ENCODE measurements around the gene LINC01488.

The LINC01488 gene

GRCh38 chr11:69514771-69515170 lies 33.3 kb downstream of the LINC01488 start:
- Histone ChIP-seq H3K27me3 (ENCODE audit: insufficient read depth, low read length) (no peaks in the 10 kb centered on the region), H3K79me2 (ENCODE audit: control insufficient read depth, insufficient read depth, low read length, poor library complexity) (no peaks in the 10 kb centered on the region), H3K36me3 (ENCODE audit: control insufficient read depth in 1 of 2, insufficient read depth in 2 of 2, low read length in 2 of 2) (no peaks in the 10 kb centered on the region), H3K9me3 (ENCODE audit: insufficient read depth, low read depth, low read length) (peaks cover 4% of the 10 kb centered on the region), H2BK12ac (ENCODE audit: low read length) (no peak overlapping the region), H3K14ac (ENCODE audit: low read length) (no peak overlapping the region), H3K79me1 (ENCODE audit: low read length) (no peaks in the 10 kb centered on the region), H3K27ac (ENCODE audit: low read depth, low read length) (no peak overlapping the region), H3K4ac (ENCODE audit: low read depth, low read length) (no peak overlapping the region), H2AFZ (ENCODE audit: insufficient read depth, low read length, poor library complexity) (no peak overlapping the region), H3K23ac (ENCODE audit: low read length) (no peak overlapping the region), H4K91ac (ENCODE audit: low read depth, low read length) (no peak overlapping the region), H3K18ac (ENCODE audit: low read length) (no peak overlapping the region), H2BK5ac (ENCODE audit: low read depth, low read length, poor library complexity) (no peak overlapping the region), H2AK5ac (ENCODE audit: low read length) (no peak overlapping the region), H3K4me1 (ENCODE audit: control insufficient read depth in 1 of 2, insufficient read depth in 2 of 2, low read length in 2 of 2) (peaks cover 0 to 3% of the 10 kb centered on the region in 2 experiments), H2BK120ac (ENCODE audit: insufficient read depth, low read length, poor library complexity) (no peak overlapping the region), H3K9ac (ENCODE audit: low read length) (no peak overlapping the region), H3K4me2 (ENCODE audit: low read length) (no peak overlapping the region), H3K4me3 (ENCODE audit: low read depth, low read length) (no peak overlapping the region), H4K12ac (ENCODE audit: low read depth, low read length) (no peak overlapping the region), H4K8ac (ENCODE audit: low read depth, low read length) (no peak overlapping the region)
- WGBS (ENCODE audit: extremely low coverage, insufficient coverage, insufficient read length) = no CpG with 5 or more reads among the region's 5 CpGs
- no peak for DNase-seq

DNA sequence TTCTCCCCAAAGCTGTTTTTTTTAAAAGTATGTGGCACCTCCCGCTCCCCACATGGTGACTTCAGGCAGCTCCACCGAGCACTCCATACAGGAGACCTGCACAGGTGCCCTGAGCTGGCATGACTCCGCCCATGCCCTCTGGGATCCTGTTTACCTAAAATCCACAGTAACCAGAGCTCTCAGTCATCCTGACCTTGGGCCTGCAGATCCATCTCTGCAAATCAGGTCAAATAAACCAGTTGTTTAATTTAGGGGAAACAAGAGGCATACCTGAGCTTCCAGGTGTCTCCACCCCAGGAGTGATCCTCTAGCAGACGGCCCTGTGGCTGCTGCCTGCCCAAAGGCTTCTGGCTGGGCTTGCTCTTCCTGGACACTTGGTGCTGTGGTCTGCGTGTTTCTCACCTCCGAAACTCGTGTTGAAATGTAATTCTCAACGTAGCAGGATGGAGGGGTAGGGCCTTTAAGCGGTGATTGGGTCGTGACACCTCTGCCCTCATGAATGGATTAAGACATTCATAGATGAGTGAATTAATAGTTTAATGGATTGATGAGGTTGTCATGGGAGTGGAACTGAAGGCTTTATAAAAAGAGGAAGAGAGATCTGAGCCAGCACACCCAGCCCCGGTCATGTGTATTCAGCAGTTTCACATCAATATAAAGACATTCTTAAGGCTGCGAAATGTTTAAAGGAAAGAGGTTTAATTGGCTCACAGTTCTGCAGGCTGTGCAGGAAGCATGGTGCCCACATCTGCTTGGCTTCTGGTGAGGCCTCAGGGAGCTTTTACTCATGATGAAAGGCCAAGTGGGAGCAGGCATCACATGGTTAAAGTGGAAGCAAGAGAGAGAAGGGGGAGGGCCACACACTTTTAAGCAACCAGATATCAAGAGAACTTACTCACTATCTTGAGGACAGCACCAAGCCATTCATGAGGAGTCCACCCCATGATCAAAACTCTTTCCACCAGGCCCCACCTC lies 34.1 kb downstream of the LINC01488 start:
- no peaks in the 10 kb centered on the region for H3K36me3 ChIP-seq (ENCODE audit: control insufficient read depth in 1 of 2, insufficient read depth in 2 of 2, low read length in 2 of 2)
- H3K4me3 ChIP-seq (ENCODE audit: low read depth, low read length) = no peak overlapping the region
- H3K23ac ChIP-seq (ENCODE audit: low read length) = no peak overlapping the region
- peaks cover 0 to 1% of the 10 kb centered on the region in 2 experiments for H3K4me1 ChIP-seq (ENCODE audit: control insufficient read depth in 1 of 2, insufficient read depth in 2 of 2, low read length in 2 of 2)
- H2BK5ac ChIP-seq (ENCODE audit: low read depth, low read length, poor library complexity) = no peak overlapping the region
- no peaks in the 10 kb centered on the region for H3K27me3 ChIP-seq (ENCODE audit: insufficient read depth, low read length)
- no peaks in the 10 kb centered on the region for H3K79me1 ChIP-seq (ENCODE audit: low read length)
- WGBS (ENCODE audit: extremely low coverage, insufficient coverage, insufficient read length) = no CpG with 5 or more reads among the region's 12 CpGs
- H3K18ac ChIP-seq (ENCODE audit: low read length) = no peak overlapping the region
- H3K9ac ChIP-seq (ENCODE audit: low read length) = no peak overlapping the region
- H2BK120ac ChIP-seq (ENCODE audit: insufficient read depth, low read length, poor library complexity) = no peak overlapping the region
- no peak overlapping the region for H4K12ac ChIP-seq (ENCODE audit: low read depth, low read length)
- no peak for DNase-seq
- no peak overlapping the region for H3K14ac ChIP-seq (ENCODE audit: low read length)
- no peak overlapping the region for H3K27ac ChIP-seq (ENCODE audit: low read depth, low read length)
- H2BK12ac ChIP-seq (ENCODE audit: low read length) = no peak overlapping the region
- H3K4ac ChIP-seq (ENCODE audit: low read depth, low read length) = no peak overlapping the region
- H4K8ac ChIP-seq (ENCODE audit: low read depth, low read length) = no peak overlapping the region
- no peak overlapping the region for H2AFZ ChIP-seq (ENCODE audit: insufficient read depth, low read length, poor library complexity)
- H3K79me2 ChIP-seq (ENCODE audit: control insufficient read depth, insufficient read depth, low read length, poor library complexity) = no peaks in the 10 kb centered on the region
- H4K91ac ChIP-seq (ENCODE audit: low read depth, low read length) = no peak overlapping the region
- H3K9me3 ChIP-seq (ENCODE audit: insufficient read depth, low read depth, low read length) = peaks cover 4% of the 10 kb centered on the region
- no peak overlapping the region for H2AK5ac ChIP-seq (ENCODE audit: low read length)
- H3K4me2 ChIP-seq (ENCODE audit: low read length) = no peak overlapping the region

- Histone ChIP-seq H3K27me3 (ENCODE audit: insufficient read depth, low read length) (no peaks in the 10 kb centered on the region), H4K91ac (ENCODE audit: low read depth, low read length) (no peak overlapping the region), H4K12ac (ENCODE audit: low read depth, low read length) (no peak overlapping the region), H2AK5ac (ENCODE audit: low read length) (no peak overlapping the region), H3K4me2 (ENCODE audit: low read length) (no peak overlapping the region), H3K36me3 (ENCODE audit: control insufficient read depth in 1 of 2, insufficient read depth in 2 of 2, low read length in 2 of 2) (no peaks in the 10 kb centered on the region), H3K9me3 (ENCODE audit: insufficient read depth, low read depth, low read length) (peaks cover 4% of the 10 kb centered on the region), H2BK5ac (ENCODE audit: low read depth, low read length, poor library complexity) (no peak overlapping the region), H3K4ac (ENCODE audit: low read depth, low read length) (no peak overlapping the region), H3K4me1 (ENCODE audit: control insufficient read depth in 1 of 2, insufficient read depth in 2 of 2, low read length in 2 of 2) (peaks cover 0 to 3% of the 10 kb centered on the region in 2 experiments), H3K14ac (ENCODE audit: low read length) (no peak overlapping the region), H3K9ac (ENCODE audit: low read length) (no peak overlapping the region), H3K79me1 (ENCODE audit: low read length) (no peaks in the 10 kb centered on the region), H3K23ac (ENCODE audit: low read length) (no peak overlapping the region), H3K18ac (ENCODE audit: low read length) (no peak overlapping the region), H3K4me3 (ENCODE audit: low read depth, low read length) (no peak overlapping the region), H4K8ac (ENCODE audit: low read depth, low read length) (no peak overlapping the region), H2BK120ac (ENCODE audit: insufficient read depth, low read length, poor library complexity) (no peak overlapping the region), H2BK12ac (ENCODE audit: low read length) (no peak overlapping the region), H3K79me2 (ENCODE audit: control insufficient read depth, insufficient read depth, low read length, poor library complexity) (no peaks in the 10 kb centered on the region), H3K27ac (ENCODE audit: low read depth, low read length) (no peak overlapping the region), H2AFZ (ENCODE audit: insufficient read depth, low read length, poor library complexity) (no peak overlapping the region)
- no CpG with 5 or more reads among the region's 3 CpGs for WGBS (ENCODE audit: extremely low coverage, insufficient coverage, insufficient read length)
- DNase-seq = no peak
These were observed 35.1 kb downstream of the LINC01488 start for GRCh38 chr11:69516526-69516925.

DNA sequence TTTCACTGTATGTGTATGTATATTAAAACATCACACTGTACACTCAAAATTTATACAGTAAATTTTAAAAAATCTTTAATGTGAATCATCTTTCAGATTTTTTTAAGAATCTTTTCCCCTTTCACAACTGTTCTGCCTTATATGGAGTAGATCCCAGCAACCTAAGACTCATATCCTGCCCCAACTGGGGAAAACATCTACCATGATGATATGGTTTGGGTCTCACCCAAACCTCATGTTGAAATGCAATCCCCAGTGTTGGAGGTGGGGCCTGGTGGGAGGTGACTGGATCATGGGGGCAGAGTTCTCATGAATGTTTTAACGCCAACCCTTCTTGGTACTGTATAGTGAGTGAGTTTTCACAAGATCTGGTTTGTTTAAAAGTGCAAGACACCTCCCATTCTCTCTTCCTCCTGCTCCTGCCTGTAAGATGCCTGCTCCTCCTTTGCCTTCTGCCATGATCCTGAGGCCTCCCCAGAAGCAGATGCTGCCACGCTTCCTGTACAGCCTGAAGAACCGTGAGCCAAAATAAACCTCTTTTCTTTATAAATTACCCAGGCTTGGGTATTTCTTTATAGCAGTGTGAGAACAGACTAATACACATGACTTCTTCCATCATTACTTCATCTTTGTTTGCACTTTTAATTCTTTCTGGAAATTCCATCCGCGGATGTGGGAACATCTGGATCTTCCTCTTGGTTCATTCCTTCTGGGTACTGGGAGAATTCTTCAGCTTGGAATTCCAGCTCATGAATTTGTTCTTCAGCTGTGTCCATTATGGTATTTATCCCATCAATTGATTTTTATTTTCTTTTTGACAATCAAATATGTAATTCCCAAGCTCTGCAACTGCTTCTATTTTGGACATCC lies 36.9 kb downstream of the LINC01488 start:
- Histone ChIP-seq H4K91ac (ENCODE audit: low read depth, low read length) (no peak overlapping the region), H2AFZ (ENCODE audit: insufficient read depth, low read length, poor library complexity) (no peak overlapping the region), H3K79me2 (ENCODE audit: control insufficient read depth, insufficient read depth, low read length, poor library complexity) (no peaks in the 10 kb centered on the region), H4K8ac (ENCODE audit: low read depth, low read length) (no peak overlapping the region), H2BK12ac (ENCODE audit: low read length) (no peak overlapping the region), H4K12ac (ENCODE audit: low read depth, low read length) (no peak overlapping the region), H3K4me3 (ENCODE audit: low read depth, low read length) (no peak overlapping the region), H3K18ac (ENCODE audit: low read length) (no peak overlapping the region), H3K4ac (ENCODE audit: low read depth, low read length) (no peak overlapping the region), H3K27me3 (ENCODE audit: insufficient read depth, low read length) (no peaks in the 10 kb centered on the region), H3K4me1 (ENCODE audit: control insufficient read depth in 1 of 2, insufficient read depth in 2 of 2, low read length in 2 of 2) (peaks cover 0 to 3% of the 10 kb centered on the region in 2 experiments), H3K9me3 (ENCODE audit: insufficient read depth, low read depth, low read length) (peaks cover 4% of the 10 kb centered on the region), H3K23ac (ENCODE audit: low read length) (no peak overlapping the region), H2BK120ac (ENCODE audit: insufficient read depth, low read length, poor library complexity) (no peak overlapping the region), H3K27ac (ENCODE audit: low read depth, low read length) (no peak overlapping the region), H3K14ac (ENCODE audit: low read length) (no peak overlapping the region), H3K9ac (ENCODE audit: low read length) (no peak overlapping the region), H2AK5ac (ENCODE audit: low read length) (no peak overlapping the region), H2BK5ac (ENCODE audit: low read depth, low read length, poor library complexity) (no peak overlapping the region), H3K79me1 (ENCODE audit: low read length) (no peaks in the 10 kb centered on the region), H3K36me3 (ENCODE audit: control insufficient read depth in 1 of 2, insufficient read depth in 2 of 2, low read length in 2 of 2) (no peaks in the 10 kb centered on the region), H3K4me2 (ENCODE audit: low read length) (no peak overlapping the region)
- no peak for DNase-seq
- WGBS (ENCODE audit: extremely low coverage, insufficient coverage, insufficient read length) = no CpG with 5 or more reads among the region's 5 CpGs
